Measurements from ENCODE around the gene SUN1.

- TF ChIP-seq EZH2 (IDR thresholded peaks at IDR 0.05; ENCODE audit: low read length, missing control alignments), result no peak
- TF ChIP-seq CTCF (conservative IDR thresholded peaks at IDR 0.05 in 1 of 2, IDR thresholded peaks at IDR 0.05 in 1 of 2; ENCODE audit: low read depth in 1 of 2, low read length in 2 of 2), result no peak
Measured at GRCh38 chr7:824664-825063, 7.6 kb upstream of the SUN1 start.

Data from fibroblast of lung (primary cell).